CD4-positive, CD25-positive, alpha-beta regulatory T cell (primary cell): ENCODE data around the gene FAF2. TPM values are rescaled to one million over a fixed set of nuclear protein-coding genes. Genes with fewer than 3 reads are reported as not detected.
A peak's percentile ranks its signal among the peaks of the same experiment; 100 is the strongest.

Source experiments
- ATAC-seq, 2 donors: fragments of 150-1000 bp; cut with Tn5 transposase; one replicate each; pipeline ENCODE4 v1.10.0; 2021; ENCODE audit warnings: low read depth in 2 of 2, moderate number of reproducible peaks in 2 of 2, moderate library complexity in 1 of 2
- DNase-seq, 3 donors: peaks; one replicate each; pipeline versions ENCODE4 v3.0.0 to v3.0.0-alpha.2; 2012 to 2022; ENCODE audit warnings: mixed read lengths in 1 of 3
- H3K27ac ChIP-seq: one replicate; pipeline ENCODE4 v1.7.0; 2013; ENCODE audit warnings: mild to moderate bottlenecking, low read length; ENCODE audit not compliant: insufficient read depth, poor library complexity, severe bottlenecking
- H3K27me3 ChIP-seq: one replicate; pipeline ENCODE4 v1.7.0; 2013; ENCODE audit warnings: low read length; ENCODE audit not compliant: control insufficient read depth, insufficient read depth
- H3K36me3 ChIP-seq: one replicate; pipeline ENCODE4 v1.7.0; 2013; ENCODE audit warnings: mild to moderate bottlenecking, low read length, moderate library complexity; ENCODE audit not compliant: control insufficient read depth, insufficient read depth
- H3K4me1 ChIP-seq: 2 replicates; pipeline ENCODE4 v1.7.0; 2013; ENCODE audit warnings: mild to moderate bottlenecking, low read length; ENCODE audit not compliant: insufficient read depth, control insufficient read depth, poor library complexity, severe bottlenecking
- H3K4me3 ChIP-seq: one replicate; pipeline ENCODE4 v1.7.0; 2013; ENCODE audit warnings: low read depth, mild to moderate bottlenecking, low read length, moderate library complexity
- H3K9me3 ChIP-seq, 2 experiments: 1 replicate in 1 of 2; 2 replicates in 1 of 2; pipeline ENCODE4 v1.7.0; 2013; ENCODE audit warnings: low read length in 2 of 2, mild to moderate bottlenecking in 1 of 2, moderate library complexity in 1 of 2; ENCODE audit not compliant: control insufficient read depth in 2 of 2
- H3K27ac Mint-ChIP-seq, 3 donors: one replicate each; pipeline ENCODE4 v1.8.0; 2020 to 2022; ENCODE audit warnings: mild to moderate bottlenecking in 3 of 3, mixed read lengths in 3 of 3, moderate library complexity in 2 of 3
- H3K27me3 Mint-ChIP-seq: one replicate; pipeline ENCODE4 v1.8.0; 2022; ENCODE audit warnings: mild to moderate bottlenecking, mixed read lengths
- H3K36me3 Mint-ChIP-seq: one replicate; pipeline ENCODE4 v1.8.0; 2020; ENCODE audit warnings: mixed read lengths
- H3K4me1 Mint-ChIP-seq, 4 donors: one replicate each; pipeline ENCODE4 v1.8.0; 2020 to 2022; ENCODE audit warnings: mixed read lengths in 4 of 4, mild to moderate bottlenecking in 1 of 4
- H3K4me3 Mint-ChIP-seq, 4 donors: one replicate each; pipeline ENCODE4 v1.8.0; 2020 to 2022; ENCODE audit warnings: mild to moderate bottlenecking in 4 of 4, mixed read lengths in 4 of 4, moderate library complexity in 3 of 4
- H3K9me3 Mint-ChIP-seq, 7 donors: one replicate each; pipeline ENCODE4 v1.8.0; 2020 to 2022; ENCODE audit warnings: mixed read lengths in 7 of 7, mild to moderate bottlenecking in 3 of 7, moderate library complexity in 2 of 7
- polyA plus RNA-seq, 4 donors: library from polyadenylated mRNA; unstranded; fragments of 300-500 nt; fragmentation: Illumina TruSeq; gene quantifications; one replicate each; pipeline ENCODE4 v1.2.3, GENCODE V29; 2021
- total RNA-seq: library from RNA; stranded (reverse); gene quantifications from one replicate; pipeline ENCODE4 v1.2.3, GENCODE V29; 2022

FAF2 gene
- total and polyA plus RNA-seq, 5 donors from 2014 or later = 8.8 to 31.8 (median 14.4) TPM

- DNase-seq = no peak
- H3K36me3 Mint-ChIP-seq = peaks cover 12% of the 10 kb centered on the region
- peaks cover 36% of the 10 kb centered on the region for H3K36me3 ChIP-seq
- H3K27me3 Mint-ChIP-seq = no peaks in the 10 kb centered on the region
- H3K9me3 Mint-ChIP-seq = peaks cover 0 to 1% (median 0%) of the 10 kb centered on the region in 7 donors
- no peaks in the 10 kb centered on the region for H3K9me3 ChIP-seq
- H3K4me3 Mint-ChIP-seq = no peak overlapping the region
- H3K27ac ChIP-seq = no peak overlapping the region
- H3K27me3 ChIP-seq = no peaks in the 10 kb centered on the region
- peak overlapping the region in 1 of 3 donors; percentile 20 for H3K27ac Mint-ChIP-seq
- ATAC-seq = no peak
- H3K4me1 ChIP-seq = peaks cover 29% of the 10 kb centered on the region
- peaks cover 4 to 44% (median 21%) of the 10 kb centered on the region in 4 donors for H3K4me1 Mint-ChIP-seq
- no peak overlapping the region for H3K4me3 ChIP-seq
Observed at GRCh38 chr5:176526462-176526861, 78.3 kb downstream of the FAF2 start.

GRCh38 chr5:176527246-176528222, 79.3 kb downstream of the FAF2 start:
- H3K9me3 ChIP-seq = no peaks in the 10 kb centered on the region
- Mint-ChIP-seq H3K9me3 (peaks cover 0 to 2% (median 0%) of the 10 kb centered on the region in 7 donors), H3K36me3 (peaks cover 12% of the 10 kb centered on the region), H3K27me3 (no peaks in the 10 kb centered on the region), H3K4me3 (peak overlapping the region in 1 of 4 donors; percentile 84), H3K4me1 (peaks cover 0 to 43% (median 18%) of the 10 kb centered on the region in 4 donors), H3K27ac (peak overlapping the region in 1 of 3 donors; percentile 95)
- DNase-seq = no peak
- no peak overlapping the region for H3K4me3 ChIP-seq
- no peak for ATAC-seq
- peaks cover 40% of the 10 kb centered on the region for H3K36me3 ChIP-seq
- no peaks in the 10 kb centered on the region for H3K27me3 ChIP-seq
- peak overlapping the region; percentile 10 for H3K27ac ChIP-seq
- H3K4me1 ChIP-seq = peaks cover 40% of the 10 kb centered on the region

- Histone ChIP-seq H3K9me3 (no peaks in the 10 kb centered on the region), H3K36me3 (peaks cover 40% of the 10 kb centered on the region), H3K4me1 (peaks cover 48% of the 10 kb centered on the region), H3K4me3 (no peak overlapping the region), H3K27me3 (no peaks in the 10 kb centered on the region), H3K27ac (peak overlapping the region; percentile 23)
- Mint-ChIP-seq H3K27me3 (no peaks in the 10 kb centered on the region), H3K36me3 (peaks cover 12% of the 10 kb centered on the region), H3K4me3 (peak overlapping the region in 1 of 4 donors; percentile 15), H3K4me1 (peaks cover 0 to 43% (median 15%) of the 10 kb centered on the region in 4 donors), H3K9me3 (peaks cover 0 to 2% (median 0%) of the 10 kb centered on the region in 7 donors), H3K27ac (peak overlapping the region in 1 of 3 donors; percentile 95)
- ATAC-seq = no peak
- DNase-seq = no peak
Observed at GRCh38 chr5:176528301-176528700, 80.1 kb downstream of the FAF2 start.

GRCh38 chr5:176528761-176529115, 80.6 kb downstream of the FAF2 start:
- peaks cover 2 to 45% (median 17%) of the 10 kb centered on the region in 4 donors for H3K4me1 Mint-ChIP-seq
- no peak for DNase-seq
- H3K36me3 Mint-ChIP-seq = peaks cover 15% of the 10 kb centered on the region
- no peak overlapping the region for H3K4me3 ChIP-seq
- peaks cover 0 to 2% (median 0%) of the 10 kb centered on the region in 7 donors for H3K9me3 Mint-ChIP-seq
- H3K27ac Mint-ChIP-seq = peak overlapping the region in 1 of 3 donors; percentile 95
- no peak for ATAC-seq
- no peaks in the 10 kb centered on the region for H3K27me3 ChIP-seq
- no peak overlapping the region for H3K4me3 Mint-ChIP-seq
- peak overlapping the region; percentile 23 for H3K27ac ChIP-seq
- peaks cover 52% of the 10 kb centered on the region for H3K4me1 ChIP-seq
- peaks cover 40% of the 10 kb centered on the region for H3K36me3 ChIP-seq
- H3K9me3 ChIP-seq = no peaks in the 10 kb centered on the region
- H3K27me3 Mint-ChIP-seq = no peaks in the 10 kb centered on the region

- H3K4me3 Mint-ChIP-seq = peak overlapping the region; percentile 55 to 89 (median 77)
- H3K36me3 Mint-ChIP-seq = peaks cover 19% of the 10 kb centered on the region
- Histone ChIP-seq H3K27ac (peak overlapping the region; percentile 63), H3K4me1 (peaks cover 57% of the 10 kb centered on the region), H3K4me3 (no peak overlapping the region), H3K9me3 (no peaks in the 10 kb centered on the region), H3K27me3 (no peaks in the 10 kb centered on the region), H3K36me3 (peaks cover 40% of the 10 kb centered on the region)
- H3K4me1 Mint-ChIP-seq = peaks cover 6 to 49% (median 21%) of the 10 kb centered on the region in 4 donors
- H3K9me3 Mint-ChIP-seq = peaks cover 0 to 2% (median 0%) of the 10 kb centered on the region in 7 donors
- no peaks in the 10 kb centered on the region for H3K27me3 Mint-ChIP-seq
- DNase-seq (no peak), ATAC-seq (no peak)
- peak overlapping the region in 2 of 3 donors; percentile 69 to 78 for H3K27ac Mint-ChIP-seq
Observed at GRCh38 chr5:176529116-176529740, 81.0 kb downstream of the FAF2 start.

GRCh38 chr5:176529741-176530141, 81.6 kb downstream of the FAF2 start:
- Histone ChIP-seq H3K4me3 (no peak overlapping the region), H3K27ac (peak overlapping the region; percentile 63), H3K9me3 (no peaks in the 10 kb centered on the region), H3K4me1 (peaks cover 62% of the 10 kb centered on the region), H3K36me3 (peaks cover 40% of the 10 kb centered on the region), H3K27me3 (no peaks in the 10 kb centered on the region)
- peak overlapping the region; percentile 55 to 89 (median 77) for H3K4me3 Mint-ChIP-seq
- peak overlapping the region; percentile 69 to 98 (median 78) for H3K27ac Mint-ChIP-seq
- peak; percentile 73 to 79 for ATAC-seq
- peaks cover 0 to 2% (median 0%) of the 10 kb centered on the region in 7 donors for H3K9me3 Mint-ChIP-seq
- H3K4me1 Mint-ChIP-seq = peaks cover 6 to 54% (median 26%) of the 10 kb centered on the region in 4 donors
- peak; percentile 49 to 87 (median 75) for DNase-seq
- H3K36me3 Mint-ChIP-seq = peaks cover 22% of the 10 kb centered on the region
- H3K27me3 Mint-ChIP-seq = no peaks in the 10 kb centered on the region

- peak overlapping the region in 3 of 4 donors; percentile 76 to 92 (median 81) for H3K4me3 Mint-ChIP-seq
- peaks cover 26% of the 10 kb centered on the region for H3K36me3 Mint-ChIP-seq
- no peaks in the 10 kb centered on the region for H3K9me3 ChIP-seq
- peak overlapping the region; percentile 100 for H3K27ac ChIP-seq
- ATAC-seq (no peak), DNase-seq (peak in 1 of 3 donors; percentile 20)
- H3K27me3 ChIP-seq = no peaks in the 10 kb centered on the region
- no peak overlapping the region for H3K27ac Mint-ChIP-seq
- H3K4me1 Mint-ChIP-seq = peaks cover 11 to 55% (median 31%) of the 10 kb centered on the region in 4 donors
- H3K4me1 ChIP-seq = peaks cover 69% of the 10 kb centered on the region
- H3K27me3 Mint-ChIP-seq = peaks cover 5% of the 10 kb centered on the region
- H3K36me3 ChIP-seq = peaks cover 40% of the 10 kb centered on the region
- H3K9me3 Mint-ChIP-seq = peaks cover 0 to 2% (median 0%) of the 10 kb centered on the region in 7 donors
- no peak overlapping the region for H3K4me3 ChIP-seq
Observed at GRCh38 chr5:176530393-176530982, 82.3 kb downstream of the FAF2 start.
